Vagina (tissue), 2 donors: ENCODE data around the gene PITPNM1.

Experiments
- CTCF ChIP-seq, 3 experiments: fragments of 450-650 bp in 2 of 3; fragments of 200-600 bp in 1 of 3; sonication (generic) in 1 of 3; IDR thresholded peaks; one replicate each; pipeline ENCODE4 v1.5.1; 2017 to 2019; ENCODE audit warnings: antibody characterized with exemption in 3 of 3, mild to moderate bottlenecking in 2 of 3, moderate library complexity in 2 of 3
- POLR2A ChIP-seq, 2 donors: fragments of 450-650 bp; IDR thresholded peaks; one replicate each; pipeline ENCODE4 v1.6.1; 2017; ENCODE audit warnings: antibody characterized with exemption in 2 of 2, mild to moderate bottlenecking in 2 of 2, moderate library complexity in 2 of 2
- POLR2AphosphoS5 ChIP-seq, 2 donors: sonication (generic); formaldehyde crosslinking; IDR thresholded peaks; one replicate each; pipeline ENCODE4 v1.9.0; 2017; ENCODE audit warnings: antibody characterized with exemption in 2 of 2, mild to moderate bottlenecking in 2 of 2, low read depth in 1 of 2; ENCODE audit not compliant: insufficient read depth in 1 of 2

DNA sequence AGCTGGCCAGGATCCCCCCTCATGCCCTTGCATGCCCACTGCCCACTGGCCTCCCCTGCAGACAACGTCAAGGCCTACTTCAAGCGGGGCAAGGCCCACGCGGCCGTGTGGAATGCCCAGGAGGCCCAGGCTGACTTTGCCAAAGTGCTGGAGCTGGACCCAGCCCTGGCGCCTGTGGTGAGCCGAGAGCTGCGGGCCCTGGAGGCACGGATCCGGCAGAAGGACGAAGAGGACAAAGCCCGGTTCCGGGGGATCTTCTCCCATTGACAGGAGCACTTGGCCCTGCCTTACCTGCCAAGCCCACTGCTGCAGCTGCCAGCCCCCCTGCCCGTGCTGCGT lies 14.5 kb downstream of the PITPNM1 start:
- TF ChIP-seq CTCF (IDR thresholded peaks at IDR 0.05) (no peak), POLR2AphosphoS5 (IDR thresholded peaks at IDR 0.05; ENCODE audit: insufficient read depth in 1 of 2, low read depth in 1 of 2) (no peak), POLR2A (IDR thresholded peaks at IDR 0.05) (no peak)
